Immature natural killer cell (primary cell): Measurements from ENCODE around the gene RPLP2. TPM values are rescaled to one million over a fixed set of nuclear protein-coding genes. Genes with fewer than 3 reads are reported as not detected.

ENCODE experiments used
- DNase-seq, 3 donors: peaks; one replicate each; pipeline ENCODE4 v3.0.0; 2022; ENCODE audit warnings: mixed read lengths in 1 of 3
- H3K27ac Mint-ChIP-seq, 6 donors: one replicate each; pipeline ENCODE4 v1.8.0; 2020; ENCODE audit warnings: mixed read lengths in 6 of 6, mild to moderate bottlenecking in 5 of 6, inconsistent platforms in 4 of 6, moderate library complexity in 3 of 6
- H3K27me3 Mint-ChIP-seq, 3 donors: one replicate each; pipeline ENCODE4 v1.8.0; 2020 to 2021; ENCODE audit warnings: low read depth in 3 of 3, mild to moderate bottlenecking in 3 of 3, mixed read lengths in 3 of 3, moderate library complexity in 3 of 3, inconsistent platforms in 1 of 3
- H3K36me3 Mint-ChIP-seq, 3 donors: one replicate each; pipeline ENCODE4 v1.8.0; 2020; ENCODE audit warnings: mixed read lengths in 3 of 3, inconsistent platforms in 2 of 3, mild to moderate bottlenecking in 2 of 3
- H3K4me1 Mint-ChIP-seq, 2 donors: one replicate each; pipeline ENCODE4 v1.8.0; 2020; ENCODE audit warnings: inconsistent platforms in 2 of 2, mild to moderate bottlenecking in 2 of 2, mixed read lengths in 2 of 2, moderate library complexity in 1 of 2
- H3K4me3 Mint-ChIP-seq, 5 donors: one replicate each; pipeline ENCODE4 v1.8.0; 2020; ENCODE audit warnings: mild to moderate bottlenecking in 5 of 5, mixed read lengths in 5 of 5, inconsistent platforms in 3 of 5, moderate library complexity in 3 of 5
- H3K9me3 Mint-ChIP-seq, 6 donors: one replicate each; pipeline ENCODE4 v1.8.0; 2020; ENCODE audit warnings: mild to moderate bottlenecking in 6 of 6, mixed read lengths in 6 of 6, inconsistent platforms in 4 of 6, moderate library complexity in 3 of 6
- polyA plus RNA-seq, 3 donors: library from polyadenylated mRNA; unstranded; fragments of 300-500 nt; fragmentation: Illumina TruSeq; gene quantifications; one replicate each; pipeline ENCODE4 v1.2.3, GENCODE V29; 2021

RPLP2 gene
- polyA plus RNA-seq, 3 donors from 2014 or later, result 640 to 2,076 (median 1,474) TPM

GRCh38 chr11:838441-839279 is 28.9 kb downstream of the RPLP2 start:
- H3K9me3 Mint-ChIP-seq, result no peaks in the 10 kb centered on the region
- H3K4me3 Mint-ChIP-seq, result no peak overlapping the region
- H3K4me1 Mint-ChIP-seq, result peaks cover 28 to 43% of the 10 kb centered on the region in 2 donors
- H3K36me3 Mint-ChIP-seq, result no peaks in the 10 kb centered on the region
- peak overlapping the region in 2 of 6 donors; percentile 7 to 76 for H3K27ac Mint-ChIP-seq
- DNase-seq, result no peak
- peaks cover 5 to 6% (median 5%) of the 10 kb centered on the region in 3 donors for H3K27me3 Mint-ChIP-seq

GRCh38 chr11:839280-839623 is 29.5 kb downstream of the RPLP2 start:
- Mint-ChIP-seq H3K4me1 (peaks cover 30 to 42% of the 10 kb centered on the region in 2 donors), H3K36me3 (no peaks in the 10 kb centered on the region), H3K27me3 (peaks cover 6 to 7% (median 7%) of the 10 kb centered on the region in 3 donors), H3K9me3 (no peaks in the 10 kb centered on the region), H3K4me3 (peak overlapping the region in 1 of 5 donors; percentile 27), H3K27ac (no peak overlapping the region)
- no peak for DNase-seq

GRCh38 chr11:839875-840617 is 30.3 kb downstream of the RPLP2 start:
- no peak for DNase-seq
- H3K27ac Mint-ChIP-seq, result peak overlapping the region in 2 of 6 donors; percentile 51 to 80
- peaks cover 30 to 41% of the 10 kb centered on the region in 2 donors for H3K4me1 Mint-ChIP-seq
- peak overlapping the region; percentile 67 to 87 (median 69) for H3K4me3 Mint-ChIP-seq
- H3K27me3 Mint-ChIP-seq, result peaks cover 6 to 8% (median 7%) of the 10 kb centered on the region in 3 donors
- no peaks in the 10 kb centered on the region for H3K36me3 Mint-ChIP-seq
- H3K9me3 Mint-ChIP-seq, result no peaks in the 10 kb centered on the region

GRCh38 chr11:841981-842369 is 32.2 kb downstream of the RPLP2 start:
- no peak for DNase-seq
- Mint-ChIP-seq H3K4me3 (peak overlapping the region; percentile 85 to 89 (median 87)), H3K4me1 (peaks cover 30 to 40% of the 10 kb centered on the region in 2 donors), H3K9me3 (no peaks in the 10 kb centered on the region), H3K27ac (peak overlapping the region in 5 of 6 donors; percentile 60 to 82 (median 64)), H3K27me3 (peaks cover 3 to 8% (median 7%) of the 10 kb centered on the region in 3 donors), H3K36me3 (no peaks in the 10 kb centered on the region)

- H3K9me3 Mint-ChIP-seq, result no peaks in the 10 kb centered on the region
- H3K36me3 Mint-ChIP-seq, result no peaks in the 10 kb centered on the region
- H3K4me1 Mint-ChIP-seq, result peaks cover 27 to 36% of the 10 kb centered on the region in 2 donors
- H3K27ac Mint-ChIP-seq, result peak within 1 kb of the TSS; percentile 55 to 82 (median 68)
- peaks cover 3 to 8% (median 7%) of the 10 kb centered on the region in 3 donors for H3K27me3 Mint-ChIP-seq
- DNase-seq, result peak; percentile 86 to 87 (median 87)
- peak within 1 kb of the TSS; percentile 85 to 89 (median 87) for H3K4me3 Mint-ChIP-seq
These were observed 32.7 kb downstream of the RPLP2 start, which contains the start of the genes POLR2L and TSPAN4 for GRCh38 chr11:842370-843002. POLR2L (minus strand) TSS chr11:842529; CDS start chr11:842508, 21 bp downstream. TSPAN4 (plus strand) TSS chr11:842852; CDS start chr11:850305, 7,453 bp downstream.

- H3K27me3 Mint-ChIP-seq, result peaks cover 3 to 8% (median 7%) of the 10 kb centered on the region in 3 donors
- H3K9me3 Mint-ChIP-seq, result no peaks in the 10 kb centered on the region
- no peak for DNase-seq
- peaks cover 19 to 28% of the 10 kb centered on the region in 2 donors for H3K4me1 Mint-ChIP-seq
- no peaks in the 10 kb centered on the region for H3K36me3 Mint-ChIP-seq
- peak overlapping the region in 4 of 6 donors; percentile 35 to 79 (median 66) for H3K27ac Mint-ChIP-seq
- peak overlapping the region; percentile 68 to 84 (median 78) for H3K4me3 Mint-ChIP-seq
These were observed 33.4 kb downstream of the RPLP2 start for GRCh38 chr11:843086-843734.

- Mint-ChIP-seq H3K4me1 (peaks cover 18 to 29% of the 10 kb centered on the region in 2 donors), H3K27ac (peak overlapping the region in 4 of 6 donors; percentile 35 to 79 (median 66)), H3K4me3 (peak overlapping the region; percentile 68 to 84 (median 78)), H3K27me3 (peaks cover 3 to 8% (median 7%) of the 10 kb centered on the region in 3 donors), H3K36me3 (no peaks in the 10 kb centered on the region), H3K9me3 (no peaks in the 10 kb centered on the region)
- peak in 2 of 3 donors; percentile 39 to 46 for DNase-seq
These were observed 34.3 kb downstream of the RPLP2 start for GRCh38 chr11:843818-844692.

GRCh38 chr11:844693-845644 is 35.2 kb downstream of the RPLP2 start:
- peaks cover 18 to 28% of the 10 kb centered on the region in 2 donors for H3K4me1 Mint-ChIP-seq
- peak overlapping the region in 1 of 6 donors; percentile 45 for H3K27ac Mint-ChIP-seq
- no peak for DNase-seq
- H3K36me3 Mint-ChIP-seq, result no peaks in the 10 kb centered on the region
- H3K4me3 Mint-ChIP-seq, result peak overlapping the region in 3 of 5 donors; percentile 17 to 42 (median 21)
- peaks cover 1 to 8% (median 7%) of the 10 kb centered on the region in 3 donors for H3K27me3 Mint-ChIP-seq
- H3K9me3 Mint-ChIP-seq, result no peaks in the 10 kb centered on the region

GRCh38 chr11:845872-846495 is 36.2 kb downstream of the RPLP2 start:
- Mint-ChIP-seq H3K27ac (no peak overlapping the region), H3K4me3 (no peak overlapping the region), H3K4me1 (peaks cover 8 to 18% of the 10 kb centered on the region in 2 donors), H3K27me3 (peaks cover 1 to 8% (median 7%) of the 10 kb centered on the region in 3 donors), H3K36me3 (no peaks in the 10 kb centered on the region), H3K9me3 (no peaks in the 10 kb centered on the region)
- no peak for DNase-seq

GRCh38 chr11:846496-847098 is 36.8 kb downstream of the RPLP2 start:
- Mint-ChIP-seq H3K36me3 (no peaks in the 10 kb centered on the region), H3K4me3 (no peak overlapping the region), H3K27me3 (peaks cover 1 to 8% (median 7%) of the 10 kb centered on the region in 3 donors), H3K9me3 (no peaks in the 10 kb centered on the region), H3K27ac (peak overlapping the region in 1 of 6 donors; percentile 65), H3K4me1 (peaks cover 5 to 13% of the 10 kb centered on the region in 2 donors)
- no peak for DNase-seq

- Mint-ChIP-seq H3K4me1 (peaks cover 5 to 13% of the 10 kb centered on the region in 2 donors), H3K4me3 (no peak overlapping the region), H3K27me3 (peaks cover 0 to 10% (median 7%) of the 10 kb centered on the region in 3 donors), H3K36me3 (no peaks in the 10 kb centered on the region), H3K27ac (no peak overlapping the region), H3K9me3 (peaks cover 0 to 1% (median 0%) of the 10 kb centered on the region in 6 donors)
- no peak for DNase-seq
These were observed 38.1 kb downstream of the RPLP2 start for GRCh38 chr11:847876-848275.
